Measurements from ENCODE around the gene COX4I1. TPM values are rescaled to one million over a fixed set of nuclear protein-coding genes. Genes with fewer than 3 reads are reported as not detected.

The COX4I1 gene
- total RNA-seq, 1 donor from 2014 or later = 349 TPM

Other genes with a start within 250 kb of the COX4I1 start
- 9.6 and 44.6 TPM in 2 replicates for gene GSE1, start 186.4 kb upstream of the COX4I1 start, total RNA-seq
- gene GINS2, start 110.7 kb upstream of the COX4I1 start, total RNA-seq = 0.45 and 7.3 TPM in 2 replicates
- gene C16orf74, start 48.6 kb upstream of the COX4I1 start, total RNA-seq = 1.6 and 8.5 TPM in 2 replicates
- gene EMC8, start 151 bp upstream of the COX4I1 start, total RNA-seq = 25.5 and 26.6 TPM in 2 replicates
- 1.0 and 1.9 TPM in 2 replicates for gene IRF8, start 99.5 kb downstream of the COX4I1 start, total RNA-seq

All from renal cortical epithelial cell (primary cell).